NB4 (cell line): Measurements from ENCODE around the gene HOXB3.

Experiments
- DNase-seq: peaks from one replicate; pipeline ENCODE4 v3.0.0; 2010; ENCODE audit warnings: low read depth
- H3K4me3 ChIP-seq: one replicate; pipeline ENCODE4 v1.5.1; 2011; ENCODE audit warnings: mild to moderate bottlenecking, low read depth, low read length, moderate library complexity
- MYC ChIP-seq: IDR thresholded peaks from 2 replicates; pipeline ENCODE4 v1.6.1; 2011; ENCODE audit warnings: low read depth, low read length
- POLR2A ChIP-seq: IDR thresholded peaks from 2 replicates; pipeline ENCODE4 v1.6.1; 2011; ENCODE audit warnings: mild to moderate bottlenecking; ENCODE audit not compliant: insufficient read length; ENCODE audit errors: extremely low read depth
- TF ChIP-seq, protein P1 (sequence below): IDR thresholded peaks from one replicate; pipeline ENCODE4 v1.5.1; 2012; ENCODE audit warnings: low read depth, low read length
- TF ChIP-seq, protein P2 (sequence below): IDR thresholded peaks from 2 replicates; pipeline ENCODE4 v1.6.1; 2011; ENCODE audit warnings: low read depth, low read length

The HOXB3 gene

DNA sequence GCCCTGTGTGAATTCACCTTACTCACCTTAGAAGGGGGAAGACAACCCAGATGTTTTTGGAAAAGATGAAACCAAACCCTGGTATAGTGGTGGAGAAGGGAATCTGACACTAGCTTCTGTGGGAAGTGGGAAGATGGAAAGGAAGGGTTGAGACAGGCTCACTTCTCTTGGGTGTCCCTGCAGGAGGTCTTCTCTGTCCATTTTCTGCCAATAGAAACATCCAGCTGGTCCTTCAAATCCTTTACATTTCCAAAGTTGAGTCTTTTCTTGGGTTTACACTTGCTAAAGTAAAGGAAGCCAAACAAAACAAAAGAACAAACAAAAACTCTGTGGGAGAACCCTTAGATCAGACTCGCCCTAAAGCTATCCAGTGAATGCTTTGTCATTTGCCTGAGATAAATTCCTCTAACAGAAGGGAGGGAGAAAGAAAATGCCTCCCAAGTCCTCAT lies 69.4 kb downstream of the HOXB3 start:
- H3K4me3 ChIP-seq, result no peak overlapping the region
- TF ChIP-seq POLR2A, result no peak
- no peak for TF ChIP-seq MYC
- TF ChIP-seq, protein P1, sequence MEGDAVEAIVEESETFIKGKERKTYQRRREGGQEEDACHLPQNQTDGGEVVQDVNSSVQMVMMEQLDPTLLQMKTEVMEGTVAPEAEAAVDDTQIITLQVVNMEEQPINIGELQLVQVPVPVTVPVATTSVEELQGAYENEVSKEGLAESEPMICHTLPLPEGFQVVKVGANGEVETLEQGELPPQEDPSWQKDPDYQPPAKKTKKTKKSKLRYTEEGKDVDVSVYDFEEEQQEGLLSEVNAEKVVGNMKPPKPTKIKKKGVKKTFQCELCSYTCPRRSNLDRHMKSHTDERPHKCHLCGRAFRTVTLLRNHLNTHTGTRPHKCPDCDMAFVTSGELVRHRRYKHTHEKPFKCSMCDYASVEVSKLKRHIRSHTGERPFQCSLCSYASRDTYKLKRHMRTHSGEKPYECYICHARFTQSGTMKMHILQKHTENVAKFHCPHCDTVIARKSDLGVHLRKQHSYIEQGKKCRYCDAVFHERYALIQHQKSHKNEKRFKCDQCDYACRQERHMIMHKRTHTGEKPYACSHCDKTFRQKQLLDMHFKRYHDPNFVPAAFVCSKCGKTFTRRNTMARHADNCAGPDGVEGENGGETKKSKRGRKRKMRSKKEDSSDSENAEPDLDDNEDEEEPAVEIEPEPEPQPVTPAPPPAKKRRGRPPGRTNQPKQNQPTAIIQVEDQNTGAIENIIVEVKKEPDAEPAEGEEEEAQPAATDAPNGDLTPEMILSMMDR, result no peak
- TF ChIP-seq, protein P2, sequence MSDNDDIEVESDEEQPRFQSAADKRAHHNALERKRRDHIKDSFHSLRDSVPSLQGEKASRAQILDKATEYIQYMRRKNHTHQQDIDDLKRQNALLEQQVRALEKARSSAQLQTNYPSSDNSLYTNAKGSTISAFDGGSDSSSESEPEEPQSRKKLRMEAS, result no peak
- no peak for DNase-seq

DNA sequence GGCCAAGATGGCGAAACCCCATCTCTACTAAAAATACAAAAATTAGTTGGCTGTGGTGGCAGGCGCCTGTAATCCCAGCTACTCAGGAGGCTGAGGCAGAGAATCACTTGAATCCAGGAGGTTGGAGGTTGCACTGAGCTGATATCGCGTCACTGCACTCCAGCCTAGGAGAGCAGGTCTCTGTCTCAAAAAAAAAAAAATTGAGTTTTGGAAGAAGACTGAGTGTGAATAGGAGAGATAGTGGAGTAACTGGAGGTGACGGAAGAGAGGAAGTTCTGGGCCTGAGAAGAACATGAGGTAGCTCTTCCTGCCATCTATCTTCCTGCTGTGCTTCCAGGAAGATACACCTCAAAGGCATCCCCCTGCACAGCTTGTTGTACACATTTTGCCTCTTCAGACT lies 70.6 kb downstream of the HOXB3 start:
- no peak for DNase-seq
- H3K4me3 ChIP-seq, result no peak overlapping the region
- TF ChIP-seq POLR2A (no peak), MYC (no peak)
- TF ChIP-seq, protein P1, result no peak
- TF ChIP-seq, protein P2, result no peak

DNA sequence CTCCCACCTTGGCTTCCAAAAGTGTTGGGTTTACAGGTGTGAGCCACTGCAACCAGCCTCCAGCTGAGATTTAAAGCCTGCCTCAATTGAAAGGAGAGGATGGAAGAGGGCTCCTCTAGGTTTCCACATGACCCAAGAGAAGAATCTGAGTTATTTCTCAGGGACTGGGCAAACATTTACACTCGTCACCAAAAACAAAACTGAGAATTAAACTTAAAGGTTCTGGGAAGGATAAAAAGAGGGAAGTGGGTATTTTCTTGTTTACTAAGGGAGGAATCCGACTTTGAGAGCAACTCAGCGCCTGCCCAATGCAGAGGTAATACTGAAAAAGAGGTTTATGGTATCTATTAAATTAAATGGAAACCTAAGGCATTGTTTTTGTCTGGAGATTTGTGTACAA lies 72.6 kb downstream of the HOXB3 start:
- TF ChIP-seq MYC (no peak), POLR2A (no peak)
- TF ChIP-seq, protein P1, result no peak
- TF ChIP-seq, protein P2, result no peak
- DNase-seq, result no peak
- H3K4me3 ChIP-seq, result no peak overlapping the region

DNA sequence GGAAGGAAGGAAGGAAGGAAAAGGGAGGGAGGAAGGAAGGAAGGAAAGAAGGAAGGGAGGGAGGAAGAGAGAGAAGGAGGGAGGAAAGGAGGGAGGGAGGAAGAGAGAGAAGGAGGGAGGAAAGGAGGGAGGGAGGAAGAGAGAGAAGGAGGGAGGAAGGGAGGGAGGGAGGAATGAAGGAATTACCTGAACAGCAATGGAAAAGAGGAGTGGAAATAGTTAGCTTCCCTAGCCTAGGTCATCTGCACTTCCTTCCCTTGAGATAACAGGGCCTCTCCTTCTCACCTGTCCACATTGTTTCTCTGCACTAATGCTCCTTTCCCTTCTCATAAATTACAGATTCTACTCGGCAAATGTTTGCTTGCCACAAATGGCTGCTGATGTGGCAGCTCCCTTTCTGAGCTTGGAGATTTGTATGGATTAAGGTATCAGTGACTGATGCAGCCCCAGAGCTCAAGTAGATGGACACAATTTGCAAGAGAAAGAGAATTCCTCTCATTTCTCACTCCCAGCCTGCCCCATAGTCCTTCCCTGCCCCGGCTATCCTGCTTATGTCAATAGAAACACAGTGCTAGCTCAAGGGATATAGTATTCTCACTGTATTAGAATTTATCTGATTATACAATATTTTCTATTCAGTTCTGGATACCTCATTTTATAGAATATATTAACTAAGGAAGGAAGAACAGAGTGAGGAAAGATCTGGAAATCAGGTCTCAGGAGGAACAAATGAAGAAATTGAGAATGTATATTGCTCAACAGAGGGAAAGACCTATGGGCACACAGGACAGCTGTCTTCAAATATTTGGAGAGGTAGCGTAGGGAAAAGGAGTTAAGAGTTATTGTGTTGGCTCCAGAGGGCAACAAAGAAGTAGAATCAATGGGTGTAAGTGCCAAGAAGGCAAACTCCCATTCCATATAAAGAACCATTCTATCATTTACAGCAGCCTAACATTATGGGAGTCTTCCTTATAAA lies 73.8 kb downstream of the HOXB3 start:
- DNase-seq, result no peak
- no peak overlapping the region for H3K4me3 ChIP-seq
- TF ChIP-seq POLR2A (no peak), MYC (no peak)
- TF ChIP-seq, protein P2, result no peak
- TF ChIP-seq, protein P1, result no peak

DNA sequence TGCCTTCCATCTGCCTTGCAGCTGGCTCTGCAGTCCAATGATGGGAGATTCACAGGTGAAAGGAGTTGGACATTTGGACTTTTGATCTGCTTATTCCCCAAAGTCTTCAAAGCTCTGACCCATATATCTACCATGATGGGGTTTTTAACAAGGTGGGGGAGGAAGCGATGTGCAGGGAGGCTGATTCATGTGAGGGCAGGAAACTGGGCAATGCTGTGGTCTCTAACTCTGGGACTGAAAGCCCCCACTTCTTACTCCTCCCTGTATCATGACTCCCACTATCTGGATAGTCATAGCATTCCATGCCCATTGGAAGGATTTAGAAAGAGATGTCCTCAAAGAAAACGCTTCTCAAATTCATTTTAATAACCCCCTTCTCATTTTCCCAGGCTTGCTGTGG lies 75.6 kb downstream of the HOXB3 start:
- no peak overlapping the region for H3K4me3 ChIP-seq
- DNase-seq, result no peak
- TF ChIP-seq MYC (no peak), POLR2A (no peak)
- TF ChIP-seq, protein P1, result no peak
- TF ChIP-seq, protein P2, result no peak
